Measurements from ENCODE around the gene EXOC3.

GRCh38 chr5:476814-477175 is 33.8 kb downstream of the EXOC3 start:
- TF ChIP-seq TAF1 (IDR thresholded peaks at IDR 0.05; ENCODE audit: borderline replicate concordance, low read depth, low read length) = no peak
- no peak for TF ChIP-seq POLR2AphosphoS5 (IDR thresholded peaks at IDR 0.05; ENCODE audit: low read depth, low read length)
- no peak for TF ChIP-seq POLR2A (IDR thresholded peaks at IDR 0.05; ENCODE audit: low read depth, low read length)
